Measurements from ENCODE around the gene WWC2.

GRCh38 chr4:183201331-183201730 lies 102.3 kb downstream of the WWC2 start:
- TF ChIP-seq CTCF (IDR thresholded peaks at IDR 0.05; ENCODE audit: insufficient read depth, low read length, poor library complexity, severe bottlenecking): no peak
- no peak for TF ChIP-seq EZH2phosphoT487 (conservative IDR thresholded peaks at IDR 0.05; ENCODE audit: low read length)
